Body of pancreas (tissue), 4 donors: ENCODE data around the gene BLVRA. TPM values are rescaled to one million over a fixed set of nuclear protein-coding genes. Genes with fewer than 3 reads are reported as not detected.
A peak's percentile ranks its signal among the peaks of the same experiment; 100 is the strongest.
"Not testable (repeated sequence)": the region's sequence is repeated elsewhere in the genome, so short reads cannot be mapped to it uniquely, and the experiment has no call there.

Experiments
- ATAC-seq: fragments of 150-250 bp; one replicate; pipeline ENCODE4 v1.9.1; 2016
- DNase-seq, 4 donors: peaks; one replicate each; pipeline ENCODE4 v3.0.0-alpha.2; 2019
- H3K27ac ChIP-seq, 4 donors: fragments of 200-600 bp; sonication (generic); 1 replicate in 3 of 4; 2 replicates in 1 of 4; pipeline versions ENCODE4 v1.5.1 to v1.6.1; 2016 to 2019; ENCODE audit warnings: mild to moderate bottlenecking in 1 of 4, mixed read lengths in 1 of 4, moderate library complexity in 1 of 4
- H3K27me3 ChIP-seq, 2 donors: fragments of 200-600 bp; sonication (generic); one replicate each; pipeline ENCODE4 v1.6.0; 2016; ENCODE audit warnings: mild to moderate bottlenecking in 1 of 2
- H3K36me3 ChIP-seq, 2 donors: fragments of 200-600 bp; sonication (generic); replicated peaks in 1 of 2; 2 replicates each; pipeline ENCODE4 v1.5.1; 2016; ENCODE audit warnings: low read depth in 2 of 2; ENCODE audit not compliant: insufficient read depth in 1 of 2
- H3K4me1 ChIP-seq: fragments of 200-600 bp; sonication (generic); one replicate; pipeline ENCODE4 v1.6.0; 2016
- H3K4me3 ChIP-seq, 2 donors: fragments of 200-600 bp; sonication (generic); 1 replicate in 1 of 2; 2 replicates in 1 of 2; pipeline ENCODE4 v1.5.1; 2016 to 2019
- H3K9me3 ChIP-seq, 3 donors: fragments of 200-600 bp; sonication (generic); 1 replicate in 2 of 3; 2 replicates in 1 of 3; pipeline ENCODE4 v1.5.1; 2016
- CTCF ChIP-seq, 7 experiments: fragments of 450-650 bp in 4 of 7; fragments of 200-600 bp in 3 of 7; sonication (generic) in 3 of 7; IDR thresholded peaks; one replicate each; pipeline ENCODE4 v1.5.1; 2016 to 2019; ENCODE audit warnings: antibody characterized with exemption in 7 of 7
- POLR2A ChIP-seq, 3 donors: fragments of 450-650 bp; IDR thresholded peaks; one replicate each; pipeline ENCODE4 v1.6.1; 2016; ENCODE audit warnings: antibody characterized with exemption in 3 of 3, mild to moderate bottlenecking in 2 of 3
- WGBS, 2 donors: methylation state at CpG; one replicate each; pipeline ENCODE4 v1.1.5; 2017; 5-methylcytosine and 5-hydroxymethylcytosine counted together
- intact Hi-C: fragments of 100-400 bp; cut with DNase I; formaldehyde crosslinking; loops from one replicate; pipeline ENCODE4 v1.15.1; 2023
- total RNA-seq, 2 donors: library from RNA; depleted of rRNA; stranded (reverse); fragments of >200 nt; gene quantifications; one replicate each; pipeline ENCODE4 v1.1.0, GENCODE V29; 2016

The BLVRA gene
- total RNA-seq, 2 donors from 2014 or later = 4.6 to 25.2 TPM

- TF ChIP-seq CTCF (IDR thresholded peaks at IDR 0.05) = no peak
- TF ChIP-seq POLR2A (IDR thresholded peaks at IDR 0.05) = no peak
- H3K9me3 ChIP-seq = no peaks in the 10 kb centered on the region
- intact Hi-C loops = no loop called here
- no peak for DNase-seq
- no peak for ATAC-seq
- 35 to 46% methylated on average over 1 of the region's 1 CpG for WGBS, 2 donors
- H3K27me3 ChIP-seq = no peaks in the 10 kb centered on the region
- H3K36me3 ChIP-seq = no peaks in the 10 kb centered on the region
- no peak overlapping the region for H3K27ac ChIP-seq
- H3K4me3 ChIP-seq = no peak overlapping the region
- H3K4me1 ChIP-seq = no peaks in the 10 kb centered on the region
Measured at GRCh38 chr7:43824963-43825362, 66.5 kb downstream of the BLVRA start.

DNA sequence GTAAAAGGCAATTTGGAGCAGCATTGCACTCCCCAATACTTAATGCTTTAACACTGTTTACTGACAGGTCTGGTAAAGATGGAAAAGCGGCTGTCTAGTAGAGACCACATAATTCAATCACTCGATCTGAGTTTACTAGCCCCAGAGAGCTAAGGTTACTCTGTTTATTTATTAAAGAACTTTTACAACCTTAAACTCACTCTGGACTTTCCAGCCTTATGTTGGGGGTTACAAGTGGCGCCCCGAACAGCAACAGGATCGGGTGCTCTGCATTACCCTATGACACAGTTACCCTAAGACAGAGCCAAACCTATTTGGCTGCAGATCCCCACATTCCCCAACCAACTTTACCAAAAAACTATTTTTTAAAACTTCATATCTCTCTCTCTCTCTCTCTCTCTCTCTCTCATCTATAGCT, 66.9 kb downstream of the BLVRA start:
- TF ChIP-seq POLR2A (IDR thresholded peaks at IDR 0.05) (no peak), CTCF (IDR thresholded peaks at IDR 0.05) (no peak)
- ATAC-seq (no peak), DNase-seq (no peak)
- WGBS, 2 donors = 64 to 66% methylated on average over 5 of the region's 5 CpGs
- no peaks in the 10 kb centered on the region for H3K27me3 ChIP-seq
- H3K4me1 ChIP-seq = no peaks in the 10 kb centered on the region
- no peaks in the 10 kb centered on the region for H3K36me3 ChIP-seq
- no peaks in the 10 kb centered on the region for H3K9me3 ChIP-seq
- no peak overlapping the region for H3K4me3 ChIP-seq
- intact Hi-C loops = no loop called here
- H3K27ac ChIP-seq = no peak overlapping the region

GRCh38 chr7:43830917-43831316, 72.4 kb downstream of the BLVRA start:
- H3K36me3 ChIP-seq, intact Hi-C loops, ATAC-seq, H3K27me3 ChIP-seq, DNase-seq, H3K9me3 ChIP-seq, H3K27ac ChIP-seq, H3K4me3 ChIP-seq, H3K4me1 ChIP-seq: not testable (repeated sequence)

GRCh38 chr7:43834463-43835251, 76.2 kb downstream of the BLVRA start:
- no peak for TF ChIP-seq POLR2A (IDR thresholded peaks at IDR 0.05)
- TF ChIP-seq CTCF (IDR thresholded peaks at IDR 0.05) = no peak
- Histone ChIP-seq H3K36me3 (no peaks in the 10 kb centered on the region), H3K27me3 (no peaks in the 10 kb centered on the region), H3K27ac (no peak overlapping the region), H3K4me3 (no peak overlapping the region), H3K4me1 (peaks cover 9% of the 10 kb centered on the region), H3K9me3 (no peaks in the 10 kb centered on the region)
- ATAC-seq (no peak), DNase-seq (peak in 1 of 4 donors; percentile 6)
- 62 to 68% methylated on average over 8 of the region's 8 CpGs for WGBS, 2 donors
- intact Hi-C loops = no loop called here

DNA sequence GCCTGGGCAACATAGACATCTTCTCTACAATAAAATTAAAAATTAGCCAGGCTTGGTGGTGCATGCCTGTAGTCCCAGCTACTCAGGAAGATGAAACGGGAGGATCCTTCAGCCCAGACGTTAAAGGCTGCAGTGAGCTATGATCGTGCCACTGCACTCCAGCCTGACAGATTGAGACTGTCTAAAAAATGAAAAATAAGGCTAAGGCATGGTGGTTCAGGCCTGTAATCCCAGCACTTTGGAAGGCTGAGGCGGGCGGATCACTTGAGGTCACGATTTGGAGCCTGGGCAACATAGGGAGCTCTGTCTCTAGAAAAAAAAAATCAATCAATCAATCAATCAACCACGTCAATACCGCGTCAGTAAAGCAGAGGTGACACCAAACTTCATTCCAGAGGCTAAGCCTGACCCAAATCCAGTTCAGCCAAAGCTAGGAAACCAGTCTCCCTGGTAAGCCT, 79.8 kb downstream of the BLVRA start:
- DNase-seq (no peak), ATAC-seq (no peak)
- Histone ChIP-seq H3K4me3 (no peak overlapping the region), H3K27me3 (no peaks in the 10 kb centered on the region), H3K4me1 (peaks cover 9% of the 10 kb centered on the region), H3K9me3 (no peaks in the 10 kb centered on the region), H3K36me3 (no peaks in the 10 kb centered on the region), H3K27ac (no peak overlapping the region)
- TF ChIP-seq POLR2A (IDR thresholded peaks at IDR 0.05) (no peak), CTCF (IDR thresholded peaks at IDR 0.05) (no peak)
- intact Hi-C loops = no loop called here
- 64 to 67% methylated on average over 9 of the region's 9 CpGs for WGBS, 2 donors
